UCSD-AML1 (cell line): ENCODE data around the gene CEACAM1.
"Not testable (repeated sequence)": the region's sequence is repeated elsewhere in the genome, so short reads cannot be mapped to it uniquely, and the experiment has no call there.

Experiments
- DNase-seq: peaks from one replicate; lab custom pipeline; 2025; ENCODE audit not compliant: unreplicated experiment; lab: John Stamatoyannopoulos, UW

The CEACAM1 gene

GRCh38 chr19:42528354-42529247 lies at the start of gene CEACAM1:
CEACAM1 (minus strand) TSS chr19:42528481; CDS start chr19:42528374, 107 bp downstream.
- peak; percentile 30 for DNase-seq

- DNase-seq = no peak
Measured at GRCh38 chr19:42577016-42577415, 48.7 kb upstream of the CEACAM1 start.

GRCh38 chr19:42576241-42576640 lies 48.0 kb upstream of the CEACAM1 start:
- no peak for DNase-seq

- no peak for DNase-seq
Measured at GRCh38 chr19:42573642-42574041, 45.4 kb upstream of the CEACAM1 start.

GRCh38 chr19:42571116-42571515 lies 42.8 kb upstream of the CEACAM1 start:
- DNase-seq = no peak

GRCh38 chr19:42569193-42569592 lies 40.9 kb upstream of the CEACAM1 start:
- no peak for DNase-seq

GRCh38 chr19:42568006-42568405 lies 39.7 kb upstream of the CEACAM1 start:
- no peak for DNase-seq

GRCh38 chr19:42567567-42567966 lies 39.3 kb upstream of the CEACAM1 start:
- DNase-seq = no peak

GRCh38 chr19:42563352-42564210 lies 35.3 kb upstream of the CEACAM1 start:
- DNase-seq = no peak

- no peak for DNase-seq
Measured at GRCh38 chr19:42561512-42561911, 33.2 kb upstream of the CEACAM1 start.

GRCh38 chr19:42560731-42561130 lies 32.5 kb upstream of the CEACAM1 start:
- DNase-seq = no peak

GRCh38 chr19:42558450-42559150 lies 30.3 kb upstream of the CEACAM1 start:
- no peak for DNase-seq

GRCh38 chr19:42557386-42557871 lies 29.1 kb upstream of the CEACAM1 start:
- not testable (repeated sequence) for DNase-seq

- DNase-seq = peak; percentile 69
Measured at GRCh38 chr19:42555801-42556200, 27.5 kb upstream of the CEACAM1 start.

GRCh38 chr19:42555317-42555716 lies 27.0 kb upstream of the CEACAM1 start:
- peak; percentile 69 for DNase-seq

- no peak for DNase-seq
Measured at GRCh38 chr19:42554046-42554575, 25.8 kb upstream of the CEACAM1 start.

- DNase-seq = peak; percentile 49
Measured at GRCh38 chr19:42553292-42554045, 25.2 kb upstream of the CEACAM1 start.

- DNase-seq = no peak
Measured at GRCh38 chr19:42552086-42553065, 24.1 kb upstream of the CEACAM1 start.

GRCh38 chr19:42550521-42550920 lies 22.2 kb upstream of the CEACAM1 start:
- DNase-seq = not testable (repeated sequence)
